HEK293 (cell line): ENCODE measurements around the gene CBY1.

ENCODE experiments used
- CTCF ChIA-PET: fragments of 350-600 bp; formaldehyde crosslinking; extraction: SDS; loops from one replicate; lab custom pipeline; 2021; ENCODE audit warnings: antibody characterized with exemption; lab: Yijun Ruan, JAX
- POLR2A ChIA-PET: fragments of 300-600 bp; formaldehyde crosslinking; extraction: SDS; loops from one replicate; lab custom pipeline; 2020; ENCODE audit warnings: antibody characterized with exemption, inconsistent platforms; lab: Yijun Ruan, JAX
- H3K27ac ChIP-seq: fragments of 200-500 bp; sonication (Bioruptor generic); 2 replicates; pipeline ENCODE4 v1.5.1; 2014; ENCODE audit warnings: low read depth, low read length, control low read depth, inconsistent platforms; ENCODE audit errors: extremely low read depth
- H3K36me3 ChIP-seq, 2 experiments: fragments of 200-500 bp in 1 of 2; sonication (Bioruptor generic) in 1 of 2; 1 replicate in 1 of 2; 2 replicates in 1 of 2; pipeline ENCODE4 v1.5.1; 2014 to 2017; ENCODE audit warnings: inconsistent platforms in 2 of 2, low read length in 2 of 2; ENCODE audit not compliant: control insufficient read depth in 2 of 2, insufficient read depth in 1 of 2
- H3K4me1 ChIP-seq: fragments of 200-500 bp; sonication (Bioruptor generic); 2 replicates; pipeline ENCODE4 v1.5.1; 2014; ENCODE audit warnings: mild to moderate bottlenecking, low read length, inconsistent platforms; ENCODE audit not compliant: control insufficient read depth, insufficient read depth
- H3K4me3 ChIP-seq: 2 replicates; pipeline ENCODE4 v1.5.1; 2011; ENCODE audit warnings: low read depth, mild to moderate bottlenecking, control low read depth, low read length, moderate library complexity
- H3K9me3 ChIP-seq: fragments of 200-500 bp; sonication (Bioruptor generic); 2 replicates; pipeline ENCODE4 v1.5.1; 2014; ENCODE audit warnings: low read depth, low read length, inconsistent platforms; ENCODE audit not compliant: control insufficient read depth, insufficient read depth
- GLIS1 ChIP-seq: fragments of 450-650 bp; formaldehyde crosslinking; IDR thresholded peaks from 2 replicates; pipeline ENCODE4 v1.5.1; 2016; ENCODE audit warnings: missing biosample characterization, missing genetic modification characterization
- KLF16 ChIP-seq: fragments of 450-650 bp; formaldehyde crosslinking; IDR thresholded peaks from 2 replicates; pipeline ENCODE4 v1.5.1; 2017; ENCODE audit warnings: missing biosample characterization, missing genetic modification characterization
- SETDB1 ChIP-seq: IDR thresholded peaks from one replicate; pipeline ENCODE4 v1.6.1; 2017; ENCODE audit warnings: mild to moderate bottlenecking, low read length, moderate library complexity, mixed read lengths; ENCODE audit not compliant: insufficient read length
- SP7 ChIP-seq: fragments of 450-650 bp; formaldehyde crosslinking; IDR thresholded peaks from 2 replicates; pipeline ENCODE4 v1.5.1; 2016; ENCODE audit warnings: missing biosample characterization, missing genetic modification characterization
- ZBTB20 ChIP-seq: fragments of 450-650 bp; formaldehyde crosslinking; IDR thresholded peaks from 2 replicates; pipeline ENCODE4 v1.5.1; 2016; ENCODE audit warnings: missing biosample characterization, missing genetic modification characterization
- ZFHX2 ChIP-seq: fragments of 450-650 bp; formaldehyde crosslinking; conservative IDR thresholded peaks from 2 replicates; pipeline ENCODE4 v1.5.1; 2016; ENCODE audit warnings: missing biosample characterization, missing genetic modification characterization
- ZNF138 ChIP-seq: fragments of 450-650 bp; formaldehyde crosslinking; IDR thresholded peaks from 2 replicates; pipeline ENCODE4 v1.5.1; 2016; ENCODE audit warnings: missing biosample characterization, missing genetic modification characterization, borderline replicate concordance
- ZNF211 ChIP-seq: fragments of 450-650 bp; formaldehyde crosslinking; IDR thresholded peaks from 2 replicates; pipeline ENCODE4 v1.5.1; 2016; ENCODE audit warnings: low read depth, missing biosample characterization, missing genetic modification characterization
- ZNF510 ChIP-seq: fragments of 450-650 bp; formaldehyde crosslinking; IDR thresholded peaks from 2 replicates; pipeline ENCODE4 v1.5.1; 2018; ENCODE audit warnings: mild to moderate bottlenecking, missing genetic modification characterization, missing biosample characterization; ENCODE audit not compliant: insufficient replicate concordance
- ZNF530 ChIP-seq: fragments of 450-650 bp; formaldehyde crosslinking; IDR thresholded peaks from 2 replicates; pipeline ENCODE4 v1.5.1; 2016; ENCODE audit warnings: low read depth, missing biosample characterization, missing genetic modification characterization
- ZNF600 ChIP-seq: fragments of 450-650 bp; formaldehyde crosslinking; IDR thresholded peaks from 2 replicates; pipeline ENCODE4 v1.5.1; 2016; ENCODE audit warnings: missing biosample characterization, missing genetic modification characterization
- ZNF701 ChIP-seq: fragments of 450-650 bp; formaldehyde crosslinking; IDR thresholded peaks from 2 replicates; pipeline ENCODE4 v1.5.1; 2016; ENCODE audit warnings: missing biosample characterization, missing genetic modification characterization
- ZNF776 ChIP-seq: fragments of 450-650 bp; formaldehyde crosslinking; IDR thresholded peaks from 2 replicates; pipeline ENCODE4 v1.5.0; 2017; ENCODE audit warnings: missing biosample characterization, missing genetic modification characterization, borderline replicate concordance
- ZNF785 ChIP-seq: fragments of 450-650 bp; formaldehyde crosslinking; IDR thresholded peaks from 2 replicates; pipeline ENCODE4 v1.5.1; 2016; ENCODE audit warnings: missing biosample characterization, missing genetic modification characterization
- TF ChIP-seq, protein P1 (sequence below): fragments of 450-650 bp; formaldehyde crosslinking; conservative IDR thresholded peaks from 2 replicates; pipeline ENCODE4 v1.5.1; 2016; ENCODE audit warnings: low read depth, missing biosample characterization, missing genetic modification characterization
- TF ChIP-seq, protein P2 (sequence below): fragments of 450-650 bp; formaldehyde crosslinking; IDR thresholded peaks from 2 replicates; pipeline ENCODE4 v1.5.1; 2016; ENCODE audit warnings: missing biosample characterization, missing genetic modification characterization
- TF ChIP-seq, protein P3 (sequence below): fragments of 450-650 bp; formaldehyde crosslinking; IDR thresholded peaks from 2 replicates; pipeline ENCODE4 v1.5.1; 2016; ENCODE audit warnings: missing biosample characterization, missing genetic modification characterization
- TF ChIP-seq, protein P4 (sequence below): fragments of 450-650 bp; formaldehyde crosslinking; IDR thresholded peaks from 2 replicates; pipeline ENCODE4 v1.5.1; 2017; ENCODE audit warnings: missing biosample characterization, missing genetic modification characterization

CBY1 gene

DNA sequence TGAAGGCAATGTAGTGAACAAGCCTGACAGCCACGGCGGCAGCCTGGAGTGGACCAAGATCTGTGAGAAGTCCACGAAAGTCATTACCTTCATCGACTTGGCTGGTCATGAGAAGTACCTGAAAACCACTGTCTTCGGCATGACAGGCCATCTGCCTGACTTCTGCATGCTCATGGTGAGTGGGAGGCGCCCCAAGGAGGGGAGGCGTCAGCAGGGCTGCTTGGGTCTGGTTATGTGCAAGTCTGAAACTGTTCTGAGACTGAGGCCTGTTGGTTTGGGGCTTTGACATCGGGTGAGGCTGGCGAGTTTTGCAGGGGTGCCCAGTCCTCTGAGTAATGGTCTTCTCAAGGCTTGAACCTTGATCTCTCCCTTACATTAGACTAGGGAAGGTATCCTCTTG is 60.4 kb downstream of the CBY1 start (continued):
- TF ChIP-seq, protein P1, sequence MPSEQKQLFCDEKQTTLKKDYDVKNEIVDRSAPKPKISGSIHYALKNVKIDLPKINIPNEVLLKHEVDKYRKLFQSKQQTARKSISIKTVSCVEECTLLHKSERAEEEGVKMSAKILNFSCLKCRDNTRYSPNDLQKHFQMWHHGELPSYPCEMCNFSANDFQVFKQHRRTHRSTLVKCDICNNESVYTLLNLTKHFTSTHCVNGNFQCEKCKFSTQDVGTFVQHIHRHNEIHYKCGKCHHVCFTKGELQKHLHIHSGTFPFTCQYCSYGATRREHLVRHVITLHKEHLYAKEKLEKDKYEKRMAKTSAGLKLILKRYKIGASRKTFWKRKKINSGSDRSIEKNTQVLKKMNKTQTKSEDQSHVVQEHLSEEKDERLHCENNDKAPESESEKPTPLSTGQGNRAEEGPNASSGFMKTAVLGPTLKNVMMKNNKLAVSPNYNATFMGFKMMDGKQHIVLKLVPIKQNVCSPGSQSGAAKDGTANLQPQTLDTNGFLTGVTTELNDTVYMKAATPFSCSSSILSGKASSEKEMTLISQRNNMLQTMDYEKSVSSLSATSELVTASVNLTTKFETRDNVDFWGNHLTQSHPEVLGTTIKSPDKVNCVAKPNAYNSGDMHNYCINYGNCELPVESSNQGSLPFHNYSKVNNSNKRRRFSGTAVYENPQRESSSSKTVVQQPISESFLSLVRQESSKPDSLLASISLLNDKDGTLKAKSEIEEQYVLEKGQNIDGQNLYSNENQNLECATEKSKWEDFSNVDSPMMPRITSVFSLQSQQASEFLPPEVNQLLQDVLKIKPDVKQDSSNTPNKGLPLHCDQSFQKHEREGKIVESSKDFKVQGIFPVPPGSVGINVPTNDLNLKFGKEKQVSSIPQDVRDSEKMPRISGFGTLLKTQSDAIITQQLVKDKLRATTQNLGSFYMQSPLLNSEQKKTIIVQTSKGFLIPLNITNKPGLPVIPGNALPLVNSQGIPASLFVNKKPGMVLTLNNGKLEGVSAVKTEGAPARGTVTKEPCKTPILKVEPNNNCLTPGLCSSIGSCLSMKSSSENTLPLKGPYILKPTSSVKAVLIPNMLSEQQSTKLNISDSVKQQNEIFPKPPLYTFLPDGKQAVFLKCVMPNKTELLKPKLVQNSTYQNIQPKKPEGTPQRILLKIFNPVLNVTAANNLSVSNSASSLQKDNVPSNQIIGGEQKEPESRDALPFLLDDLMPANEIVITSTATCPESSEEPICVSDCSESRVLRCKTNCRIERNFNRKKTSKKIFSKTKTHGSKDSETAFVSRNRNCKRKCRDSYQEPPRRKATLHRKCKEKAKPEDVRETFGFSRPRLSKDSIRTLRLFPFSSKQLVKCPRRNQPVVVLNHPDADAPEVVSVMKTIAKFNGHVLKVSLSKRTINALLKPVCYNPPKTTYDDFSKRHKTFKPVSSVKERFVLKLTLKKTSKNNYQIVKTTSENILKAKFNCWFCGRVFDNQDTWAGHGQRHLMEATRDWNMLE (tag by site-specific recombination) = no peak
- TF ChIP-seq, all 188 proteins: peak for 0

DNA sequence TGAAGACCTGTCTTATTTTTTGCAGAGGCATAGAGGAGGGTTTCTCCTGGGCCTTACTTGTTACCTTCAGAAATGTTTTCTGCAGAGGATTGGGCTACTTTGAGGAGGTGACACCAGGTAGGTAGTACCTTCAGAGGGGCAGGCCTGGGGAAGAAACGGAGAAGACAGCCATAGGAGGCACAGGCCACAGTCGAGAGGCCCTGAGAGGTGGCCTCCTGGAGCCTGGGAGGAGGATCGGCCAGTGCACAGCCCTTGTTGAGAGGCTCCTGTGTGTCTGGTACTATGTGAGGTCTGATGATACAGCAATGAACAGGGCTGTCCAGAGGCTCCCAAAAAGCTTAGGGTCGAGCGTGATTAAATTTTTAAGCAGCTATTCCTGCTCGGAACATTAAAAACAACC is 60.8 kb downstream of the CBY1 start:
- Histone ChIP-seq H3K36me3 (peaks cover 24 to 72% of the 10 kb centered on the region in 2 experiments), H3K4me3 (no peak overlapping the region), H3K9me3 (no peaks in the 10 kb centered on the region), H3K4me1 (peaks cover 12% of the 10 kb centered on the region), H3K27ac (peak overlapping the region; percentile 34; the same call in 1 of the 2 replicates)
- CTCF ChIA-PET = interaction anchor here (1.0 to 2.7 kb wide), 5 partner anchors 10 to 36 kb away, joined by 3 to 19 read pairs (median 4); partner anchors contain the start of genes GTPBP1 and TOMM22
- TF ChIP-seq GLIS1 (tag by site-specific recombination) (peak; percentile 51; the same call in 1 of the 2 replicates), ZNF785 (tag by site-specific recombination) (no peak)
- POLR2A ChIA-PET = interaction anchor here (1.2 to 2.0 kb wide), 3 partner anchors 9 to 36 kb away, joined by 4 to 12 read pairs (median 4); partner anchors contain the start of gene GTPBP1

DNA sequence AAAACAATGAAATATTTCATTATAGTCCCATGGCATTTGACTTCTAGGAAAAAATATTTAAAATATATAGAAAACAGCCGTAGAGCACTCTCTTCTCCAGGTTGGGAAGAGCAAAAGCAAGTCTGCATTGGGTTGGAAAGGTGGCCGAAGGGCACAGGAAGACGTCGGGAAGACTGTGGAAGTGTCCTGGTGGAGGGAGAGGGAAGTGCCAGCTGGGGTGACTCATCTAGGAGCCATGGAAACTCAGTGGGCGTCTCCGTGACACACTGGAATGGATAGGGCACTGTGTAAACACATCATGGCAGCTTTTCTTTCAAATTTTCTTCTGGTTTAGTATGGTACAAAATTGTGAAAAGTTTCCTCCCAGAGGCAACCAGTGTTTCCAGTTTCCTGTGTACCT is 62.0 kb downstream of the CBY1 start:
- Histone ChIP-seq H3K4me1 (peaks cover 12% of the 10 kb centered on the region), H3K36me3 (peaks cover 26 to 74% of the 10 kb centered on the region in 2 experiments), H3K9me3 (no peaks in the 10 kb centered on the region), H3K4me3 (no peak overlapping the region), H3K27ac (peak overlapping the region; percentile 34; the same call in 1 of the 2 replicates)
- ChIA-PET CTCF (interaction anchor here (0.6 to 2.7 kb wide), 12 partner anchors 9 to 666 kb away, joined by 3 to 19 read pairs (median 4); partner anchors contain the start of genes GTPBP1 and TOMM22), POLR2A (interaction anchor here (1.1 to 2.0 kb wide), 4 partner anchors 11 to 37 kb away, joined by 4 to 12 read pairs (median 4); partner anchors contain the start of gene GTPBP1)
- TF ChIP-seq ZNF510 (tag by site-specific recombination) (no peak), ZNF211 (tag by site-specific recombination) (no peak), ZFHX2 (tag by site-specific recombination) (peak; percentile 73), SP7 (tag by site-specific recombination) (peak; percentile 45; the same call in 1 of the 2 replicates), SETDB1 (no peak), ZNF701 (tag by site-specific recombination) (no peak), ZBTB20 (tag by site-specific recombination) (no peak), ZNF600 (tag by site-specific recombination) (peak; percentile 70; the same call in 1 of the 2 replicates), ZNF530 (tag by site-specific recombination) (peak; percentile 99), ZNF776 (no peak), ZNF138 (no peak), KLF16 (0 out of 2 replicates have a peak, but pooled peaks have one; percentile 12)
- TF ChIP-seq, protein P2, sequence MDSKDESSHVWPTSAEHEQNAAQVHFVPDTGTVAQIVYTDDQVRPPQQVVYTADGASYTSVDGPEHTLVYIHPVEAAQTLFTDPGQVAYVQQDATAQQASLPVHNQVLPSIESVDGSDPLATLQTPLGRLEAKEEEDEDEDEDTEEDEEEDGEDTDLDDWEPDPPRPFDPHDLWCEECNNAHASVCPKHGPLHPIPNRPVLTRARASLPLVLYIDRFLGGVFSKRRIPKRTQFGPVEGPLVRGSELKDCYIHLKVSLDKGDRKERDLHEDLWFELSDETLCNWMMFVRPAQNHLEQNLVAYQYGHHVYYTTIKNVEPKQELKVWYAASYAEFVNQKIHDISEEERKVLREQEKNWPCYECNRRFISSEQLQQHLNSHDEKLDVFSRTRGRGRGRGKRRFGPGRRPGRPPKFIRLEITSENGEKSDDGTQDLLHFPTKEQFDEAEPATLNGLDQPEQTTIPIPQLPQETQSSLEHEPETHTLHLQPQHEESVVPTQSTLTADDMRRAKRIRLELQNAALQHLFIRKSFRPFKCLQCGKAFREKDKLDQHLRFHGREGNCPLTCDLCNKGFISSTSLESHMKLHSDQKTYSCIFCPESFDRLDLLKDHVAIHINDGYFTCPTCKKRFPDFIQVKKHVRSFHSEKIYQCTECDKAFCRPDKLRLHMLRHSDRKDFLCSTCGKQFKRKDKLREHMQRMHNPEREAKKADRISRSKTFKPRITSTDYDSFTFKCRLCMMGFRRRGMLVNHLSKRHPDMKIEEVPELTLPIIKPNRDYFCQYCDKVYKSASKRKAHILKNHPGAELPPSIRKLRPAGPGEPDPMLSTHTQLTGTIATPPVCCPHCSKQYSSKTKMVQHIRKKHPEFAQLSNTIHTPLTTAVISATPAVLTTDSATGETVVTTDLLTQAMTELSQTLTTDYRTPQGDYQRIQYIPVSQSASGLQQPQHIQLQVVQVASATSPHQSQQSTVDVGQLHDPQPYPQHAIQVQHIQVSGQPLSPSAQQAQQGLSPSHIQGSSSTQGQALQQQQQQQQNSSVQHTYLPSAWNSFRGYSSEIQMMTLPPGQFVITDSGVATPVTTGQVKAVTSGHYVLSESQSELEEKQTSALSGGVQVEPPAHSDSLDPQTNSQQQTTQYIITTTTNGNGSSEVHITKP (tag by site-specific recombination) = no peak
- TF ChIP-seq, protein P3, sequence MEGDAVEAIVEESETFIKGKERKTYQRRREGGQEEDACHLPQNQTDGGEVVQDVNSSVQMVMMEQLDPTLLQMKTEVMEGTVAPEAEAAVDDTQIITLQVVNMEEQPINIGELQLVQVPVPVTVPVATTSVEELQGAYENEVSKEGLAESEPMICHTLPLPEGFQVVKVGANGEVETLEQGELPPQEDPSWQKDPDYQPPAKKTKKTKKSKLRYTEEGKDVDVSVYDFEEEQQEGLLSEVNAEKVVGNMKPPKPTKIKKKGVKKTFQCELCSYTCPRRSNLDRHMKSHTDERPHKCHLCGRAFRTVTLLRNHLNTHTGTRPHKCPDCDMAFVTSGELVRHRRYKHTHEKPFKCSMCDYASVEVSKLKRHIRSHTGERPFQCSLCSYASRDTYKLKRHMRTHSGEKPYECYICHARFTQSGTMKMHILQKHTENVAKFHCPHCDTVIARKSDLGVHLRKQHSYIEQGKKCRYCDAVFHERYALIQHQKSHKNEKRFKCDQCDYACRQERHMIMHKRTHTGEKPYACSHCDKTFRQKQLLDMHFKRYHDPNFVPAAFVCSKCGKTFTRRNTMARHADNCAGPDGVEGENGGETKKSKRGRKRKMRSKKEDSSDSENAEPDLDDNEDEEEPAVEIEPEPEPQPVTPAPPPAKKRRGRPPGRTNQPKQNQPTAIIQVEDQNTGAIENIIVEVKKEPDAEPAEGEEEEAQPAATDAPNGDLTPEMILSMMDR (tag by site-specific recombination) = peak; percentile 58
- TF ChIP-seq, protein P4, sequence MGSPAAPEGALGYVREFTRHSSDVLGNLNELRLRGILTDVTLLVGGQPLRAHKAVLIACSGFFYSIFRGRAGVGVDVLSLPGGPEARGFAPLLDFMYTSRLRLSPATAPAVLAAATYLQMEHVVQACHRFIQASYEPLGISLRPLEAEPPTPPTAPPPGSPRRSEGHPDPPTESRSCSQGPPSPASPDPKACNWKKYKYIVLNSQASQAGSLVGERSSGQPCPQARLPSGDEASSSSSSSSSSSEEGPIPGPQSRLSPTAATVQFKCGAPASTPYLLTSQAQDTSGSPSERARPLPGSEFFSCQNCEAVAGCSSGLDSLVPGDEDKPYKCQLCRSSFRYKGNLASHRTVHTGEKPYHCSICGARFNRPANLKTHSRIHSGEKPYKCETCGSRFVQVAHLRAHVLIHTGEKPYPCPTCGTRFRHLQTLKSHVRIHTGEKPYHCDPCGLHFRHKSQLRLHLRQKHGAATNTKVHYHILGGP = no peak
